ENCODE data around the gene CYP27B1. TPM values are rescaled to one million over a fixed set of nuclear protein-coding genes. Genes with fewer than 3 reads are reported as not detected.

CYP27B1 gene
- polyA plus RNA-seq, 1 experiment, result 0.29 TPM

DNA sequence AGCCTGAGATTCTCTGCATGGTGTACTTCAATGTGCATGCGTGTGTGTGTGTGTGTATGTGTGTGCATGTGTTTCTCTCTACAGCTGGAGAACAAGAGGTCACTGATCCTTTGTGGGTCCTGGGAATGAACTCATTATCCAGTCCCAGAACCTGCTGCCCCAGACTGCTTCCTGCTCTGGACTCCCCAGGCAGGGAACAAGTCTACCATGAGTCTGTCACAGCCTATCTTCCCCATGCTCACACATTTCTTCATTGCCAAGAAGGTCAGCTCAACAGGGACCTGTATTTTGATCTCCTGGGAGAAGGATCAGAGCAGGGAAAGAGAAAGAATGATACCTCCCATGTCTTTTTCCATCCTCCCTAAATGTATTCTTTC lies 25.5 kb downstream of the CYP27B1 start:
- H3K27me3 ChIP-seq (ENCODE audit: control insufficient read depth, insufficient read depth, low read length), result peaks cover 56% of the 10 kb centered on the region
- no peak for DNase-seq (ENCODE audit: low read depth, low spot score)
- no peaks in the 10 kb centered on the region; the same call in 1 of the 2 replicates for H3K9me3 ChIP-seq (ENCODE audit: control insufficient read depth, insufficient read depth, low read length)
- no peak overlapping the region for H3K4me3 ChIP-seq (ENCODE audit: low read depth, low read length)
- POLR2A ChIA-PET, result interaction anchor here (1.4 kb wide), 1 partner anchor 15 kb away, joined by 3 read pairs; no protein-coding TSS in a partner anchor
- no peak overlapping the region for H3K27ac ChIP-seq (ENCODE audit: low read depth, low read length)
- TF ChIP-seq, protein P1, sequence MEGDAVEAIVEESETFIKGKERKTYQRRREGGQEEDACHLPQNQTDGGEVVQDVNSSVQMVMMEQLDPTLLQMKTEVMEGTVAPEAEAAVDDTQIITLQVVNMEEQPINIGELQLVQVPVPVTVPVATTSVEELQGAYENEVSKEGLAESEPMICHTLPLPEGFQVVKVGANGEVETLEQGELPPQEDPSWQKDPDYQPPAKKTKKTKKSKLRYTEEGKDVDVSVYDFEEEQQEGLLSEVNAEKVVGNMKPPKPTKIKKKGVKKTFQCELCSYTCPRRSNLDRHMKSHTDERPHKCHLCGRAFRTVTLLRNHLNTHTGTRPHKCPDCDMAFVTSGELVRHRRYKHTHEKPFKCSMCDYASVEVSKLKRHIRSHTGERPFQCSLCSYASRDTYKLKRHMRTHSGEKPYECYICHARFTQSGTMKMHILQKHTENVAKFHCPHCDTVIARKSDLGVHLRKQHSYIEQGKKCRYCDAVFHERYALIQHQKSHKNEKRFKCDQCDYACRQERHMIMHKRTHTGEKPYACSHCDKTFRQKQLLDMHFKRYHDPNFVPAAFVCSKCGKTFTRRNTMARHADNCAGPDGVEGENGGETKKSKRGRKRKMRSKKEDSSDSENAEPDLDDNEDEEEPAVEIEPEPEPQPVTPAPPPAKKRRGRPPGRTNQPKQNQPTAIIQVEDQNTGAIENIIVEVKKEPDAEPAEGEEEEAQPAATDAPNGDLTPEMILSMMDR (IDR thresholded peaks at IDR 0.05; ENCODE audit: low read depth, low read length), result no peak
- CTCF ChIA-PET, result interaction anchor here (1.5 to 1.7 kb wide), 3 partner anchors 15 to 157 kb away, joined by 3 to 6 read pairs (median 3); no protein-coding TSS in a partner anchor

DNA sequence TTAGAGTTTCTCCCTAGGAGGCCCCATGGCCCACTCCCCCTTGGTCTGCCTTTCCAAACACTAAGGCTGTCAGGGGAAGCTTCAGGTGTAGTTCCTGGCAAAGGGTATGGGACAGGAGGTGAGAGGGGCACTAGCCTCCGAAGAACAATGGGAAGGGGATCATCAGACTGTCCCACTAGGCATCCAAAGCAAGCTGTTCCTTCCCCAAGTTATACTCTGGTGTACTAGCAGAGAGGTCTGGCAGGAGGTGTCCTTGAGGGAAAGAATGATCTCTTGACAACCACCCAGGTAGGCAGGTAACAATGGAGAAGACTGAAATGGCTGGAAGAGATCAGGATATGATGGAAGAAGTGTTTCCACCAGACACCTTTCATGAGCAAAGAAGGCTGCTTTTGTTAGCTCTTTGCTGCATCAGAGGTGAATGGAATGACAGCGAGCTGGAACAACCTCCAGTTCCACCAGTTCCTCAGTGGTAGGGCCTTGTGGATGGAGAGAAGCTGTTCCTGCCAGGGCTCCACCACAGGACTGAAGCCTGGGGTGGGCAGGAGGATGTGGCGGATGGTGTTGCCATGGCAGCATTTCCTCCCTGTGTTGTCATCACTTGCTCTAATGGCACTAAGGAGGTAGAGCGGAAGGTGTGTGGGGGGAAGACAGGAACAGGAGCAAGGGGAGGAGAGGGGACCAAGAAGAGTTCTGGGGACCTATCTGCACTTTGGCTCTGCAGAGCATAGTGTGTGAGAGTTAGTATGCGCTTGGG lies 26.0 kb downstream of the CYP27B1 start:
- CTCF ChIA-PET, result interaction anchor here (1.5 to 1.7 kb wide), 3 partner anchors 15 to 156 kb away, joined by 3 to 6 read pairs (median 3); no protein-coding TSS in a partner anchor
- Histone ChIP-seq H3K9me3 (ENCODE audit: control insufficient read depth, insufficient read depth, low read length) (no peaks in the 10 kb centered on the region; the same call in 1 of the 2 replicates), H3K27ac (ENCODE audit: low read depth, low read length) (no peak overlapping the region), H3K4me3 (ENCODE audit: low read depth, low read length) (no peak overlapping the region), H3K27me3 (ENCODE audit: control insufficient read depth, insufficient read depth, low read length) (peaks cover 62% of the 10 kb centered on the region)
- POLR2A ChIA-PET, result interaction anchor here (1.4 kb wide), 1 partner anchor 15 kb away, joined by 3 read pairs; no protein-coding TSS in a partner anchor
- TF ChIP-seq, protein P1 (IDR thresholded peaks at IDR 0.05; ENCODE audit: low read depth, low read length), result no peak
- no peak for DNase-seq (ENCODE audit: low read depth, low spot score)

DNA sequence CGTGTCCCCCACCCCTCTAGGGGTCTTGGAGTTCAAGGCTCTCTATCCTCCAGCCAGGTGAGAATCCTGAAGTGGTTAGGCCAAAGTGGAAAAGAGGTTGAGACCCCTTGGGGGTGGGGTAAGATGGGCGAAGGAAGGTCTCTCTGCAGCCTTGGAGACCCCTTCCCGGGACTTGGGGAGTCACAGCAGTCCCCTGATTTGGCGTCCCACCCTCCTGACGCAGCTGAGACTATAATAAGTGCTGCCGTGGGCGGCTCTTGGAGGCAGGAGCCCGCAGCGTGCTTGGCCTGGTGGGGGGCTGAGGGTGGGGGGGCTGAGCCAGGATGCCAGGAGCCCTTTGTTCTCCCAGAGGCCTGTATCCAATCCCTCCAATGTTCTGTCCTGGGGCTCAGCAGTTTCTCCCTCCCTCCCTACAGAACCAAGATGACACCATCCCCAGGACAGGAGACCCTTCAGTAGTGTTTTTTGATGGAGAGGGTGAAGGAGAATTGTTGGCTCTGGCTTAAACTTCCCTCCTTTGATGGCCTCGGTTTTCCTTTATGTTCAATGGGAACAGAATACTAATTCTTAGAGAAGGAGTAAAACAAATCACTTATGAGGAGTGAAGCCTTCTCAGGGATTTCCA lies 26.9 kb downstream of the CYP27B1 start:
- H3K27me3 ChIP-seq (ENCODE audit: control insufficient read depth, insufficient read depth, low read length), result peaks cover 70% of the 10 kb centered on the region
- H3K9me3 ChIP-seq (ENCODE audit: control insufficient read depth, insufficient read depth, low read length), result no peaks in the 10 kb centered on the region; the same call in 1 of the 2 replicates
- ChIA-PET CTCF (interaction anchor here (1.7 kb wide), 1 partner anchor 16 kb away, joined by 6 read pairs; no protein-coding TSS in a partner anchor), POLR2A (no interaction called here)
- DNase-seq (ENCODE audit: low read depth, low spot score), result no peak
- H3K27ac ChIP-seq (ENCODE audit: low read depth, low read length), result no peak overlapping the region
- TF ChIP-seq, protein P1 (IDR thresholded peaks at IDR 0.05; ENCODE audit: low read depth, low read length), result no peak
- H3K4me3 ChIP-seq (ENCODE audit: low read depth, low read length), result no peak overlapping the region

GRCh38 chr12:57739387-57739786 lies 27.5 kb downstream of the CYP27B1 start:
- H3K27me3 ChIP-seq (ENCODE audit: control insufficient read depth, insufficient read depth, low read length), result peaks cover 76% of the 10 kb centered on the region
- DNase-seq (ENCODE audit: low read depth, low spot score), result no peak
- H3K4me3 ChIP-seq (ENCODE audit: low read depth, low read length), result no peak overlapping the region
- ChIA-PET CTCF (no interaction called here), POLR2A (interaction anchor here (0.5 kb wide), 1 partner anchor 119 kb away, joined by 7 read pairs; no protein-coding TSS in a partner anchor)
- H3K9me3 ChIP-seq (ENCODE audit: control insufficient read depth, insufficient read depth, low read length), result no peaks in the 10 kb centered on the region; the same call in 1 of the 2 replicates
- no peak overlapping the region for H3K27ac ChIP-seq (ENCODE audit: low read depth, low read length)
- TF ChIP-seq, protein P1 (IDR thresholded peaks at IDR 0.05; ENCODE audit: low read depth, low read length), result no peak

All from AG04450 (cell line).